Measurements from ENCODE around the gene ITSN1. TPM values are rescaled to one million over a fixed set of nuclear protein-coding genes. Genes with fewer than 3 reads are reported as not detected.

Gene ITSN1
- total RNA-seq, 2 experiments from 2014 or later: 5.7 to 7.3 TPM

GRCh38 chr21:33734291-33734690 is 92.0 kb downstream of the ITSN1 start:
- ATAC-seq (no peak), DNase-seq (no peak)
- Mint-ChIP-seq H3K36me3 (ENCODE audit: low read depth) (no peaks in the 10 kb centered on the region), H3K4me1 (no peaks in the 10 kb centered on the region), H3K9me3 (ENCODE audit: low read depth) (no peaks in the 10 kb centered on the region), H3K4me3 (no peak overlapping the region), H3K27me3 (no peaks in the 10 kb centered on the region), H3K27ac (no peak overlapping the region)
- ChIA-PET CTCF (interaction anchor here (0.5 to 1.0 kb wide), 4 partner anchors 10 to 114 kb away, joined by 3 to 7 read pairs (median 4); no protein-coding TSS in a partner anchor), POLR2A (interaction anchor here (0.6 kb wide), 1 partner anchor 49 kb away, joined by 3 read pairs; no protein-coding TSS in a partner anchor)
- intact Hi-C loops (cut with DNase I, micrococcal nuclease): no loop called here

DNA sequence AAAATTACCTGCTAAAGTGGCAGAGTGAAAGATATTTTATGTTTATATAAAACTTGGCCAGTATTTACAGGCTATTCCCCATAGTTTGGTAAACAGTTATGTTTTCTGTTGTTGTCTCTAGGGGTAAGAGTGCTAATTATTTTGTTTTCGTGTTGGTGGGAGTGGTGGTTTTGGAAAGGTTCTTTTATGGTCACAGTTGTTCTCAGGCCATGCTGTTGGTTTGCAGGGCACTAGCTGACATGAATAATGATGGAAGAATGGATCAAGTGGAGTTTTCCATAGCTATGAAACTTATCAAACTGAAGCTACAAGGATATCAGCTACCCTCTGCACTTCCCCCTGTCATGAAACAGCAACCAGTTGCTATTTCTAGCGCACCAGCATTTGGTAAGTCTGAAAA is 92.5 kb downstream of the ITSN1 start:
- no peaks in the 10 kb centered on the region for H3K27me3 Mint-ChIP-seq
- POLR2A ChIA-PET: no interaction called here
- H3K36me3 Mint-ChIP-seq (ENCODE audit: low read depth): no peaks in the 10 kb centered on the region
- H3K9me3 Mint-ChIP-seq (ENCODE audit: low read depth): no peaks in the 10 kb centered on the region
- ATAC-seq (no peak), DNase-seq (no peak)
- H3K4me1 Mint-ChIP-seq: no peaks in the 10 kb centered on the region
- H3K4me3 Mint-ChIP-seq: no peak overlapping the region
- H3K27ac Mint-ChIP-seq: no peak overlapping the region
- intact Hi-C loops (cut with DNase I, micrococcal nuclease): no loop called here
- CTCF ChIA-PET: interaction anchor here (0.5 to 1.0 kb wide), 3 partner anchors 17 to 114 kb away, joined by 3 to 7 read pairs (median 5); no protein-coding TSS in a partner anchor

- no peaks in the 10 kb centered on the region for H3K9me3 Mint-ChIP-seq (ENCODE audit: low read depth)
- no peaks in the 10 kb centered on the region for H3K4me1 Mint-ChIP-seq
- H3K27me3 Mint-ChIP-seq: no peaks in the 10 kb centered on the region
- ATAC-seq (no peak), DNase-seq (no peak)
- H3K36me3 Mint-ChIP-seq (ENCODE audit: low read depth): no peaks in the 10 kb centered on the region
- intact Hi-C loops (cut with DNase I, micrococcal nuclease): no loop called here
- ChIA-PET POLR2A (no interaction called here), CTCF (no interaction called here)
- no peak overlapping the region for H3K27ac Mint-ChIP-seq
- H3K4me3 Mint-ChIP-seq: no peak overlapping the region
Measured at GRCh38 chr21:33736569-33736968, 94.3 kb downstream of the ITSN1 start.

DNA sequence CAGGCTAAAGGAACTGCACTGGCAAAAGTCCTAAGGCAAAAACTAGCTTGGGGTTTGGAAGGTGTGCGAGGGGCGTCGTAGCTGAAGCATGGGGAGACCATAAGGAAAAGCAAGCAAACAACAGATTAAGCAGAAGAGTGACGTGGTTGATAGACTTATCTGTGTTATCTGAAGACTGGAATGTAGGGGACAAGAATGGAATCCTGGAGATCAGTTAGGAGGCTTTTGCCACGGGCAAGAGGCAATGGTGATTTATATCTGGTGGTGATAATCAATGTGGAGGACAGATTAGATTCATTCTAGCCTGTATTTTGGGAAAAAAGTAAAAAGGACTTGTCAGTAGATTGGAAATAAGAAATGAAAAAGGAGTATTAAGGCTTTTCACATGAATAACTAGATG is 97.4 kb downstream of the ITSN1 start:
- H3K36me3 Mint-ChIP-seq (ENCODE audit: low read depth): no peaks in the 10 kb centered on the region
- no peaks in the 10 kb centered on the region for H3K9me3 Mint-ChIP-seq (ENCODE audit: low read depth)
- no peaks in the 10 kb centered on the region for H3K27me3 Mint-ChIP-seq
- ChIA-PET CTCF (interaction anchor here (0.6 kb wide), 1 partner anchor 984 kb away, joined by 3 read pairs; no protein-coding TSS in a partner anchor), POLR2A (no interaction called here)
- no peaks in the 10 kb centered on the region for H3K4me1 Mint-ChIP-seq
- intact Hi-C loops (cut with DNase I, micrococcal nuclease): no loop called here
- DNase-seq (no peak), ATAC-seq (no peak)
- H3K27ac Mint-ChIP-seq: no peak overlapping the region
- H3K4me3 Mint-ChIP-seq: no peak overlapping the region

- ATAC-seq (no peak), DNase-seq (no peak)
- no peak overlapping the region for H3K27ac Mint-ChIP-seq
- no peaks in the 10 kb centered on the region for H3K36me3 Mint-ChIP-seq (ENCODE audit: low read depth)
- intact Hi-C loops (cut with DNase I, micrococcal nuclease): no loop called here
- H3K4me1 Mint-ChIP-seq: no peaks in the 10 kb centered on the region
- CTCF ChIA-PET: no interaction called here
- H3K4me3 Mint-ChIP-seq: no peak overlapping the region
- H3K27me3 Mint-ChIP-seq: no peaks in the 10 kb centered on the region
- peaks cover 8% of the 10 kb centered on the region for H3K9me3 Mint-ChIP-seq (ENCODE audit: low read depth)
- POLR2A ChIA-PET: no interaction called here
Measured at GRCh38 chr21:33747420-33747819, 105.1 kb downstream of the ITSN1 start.

GRCh38 chr21:33748903-33749302 is 106.6 kb downstream of the ITSN1 start:
- H3K27me3 Mint-ChIP-seq: no peaks in the 10 kb centered on the region
- no peaks in the 10 kb centered on the region for H3K4me1 Mint-ChIP-seq
- H3K27ac Mint-ChIP-seq: no peak overlapping the region
- H3K4me3 Mint-ChIP-seq: no peak overlapping the region
- H3K36me3 Mint-ChIP-seq (ENCODE audit: low read depth): no peaks in the 10 kb centered on the region
- ATAC-seq (no peak), DNase-seq (no peak)
- peaks cover 8% of the 10 kb centered on the region for H3K9me3 Mint-ChIP-seq (ENCODE audit: low read depth)
- intact Hi-C loops (cut with DNase I, micrococcal nuclease): no loop called here
- POLR2A ChIA-PET: no interaction called here
- CTCF ChIA-PET: interaction anchor here (0.7 kb wide), 1 partner anchor 91 kb away, joined by 5 read pairs; no protein-coding TSS in a partner anchor

DNA sequence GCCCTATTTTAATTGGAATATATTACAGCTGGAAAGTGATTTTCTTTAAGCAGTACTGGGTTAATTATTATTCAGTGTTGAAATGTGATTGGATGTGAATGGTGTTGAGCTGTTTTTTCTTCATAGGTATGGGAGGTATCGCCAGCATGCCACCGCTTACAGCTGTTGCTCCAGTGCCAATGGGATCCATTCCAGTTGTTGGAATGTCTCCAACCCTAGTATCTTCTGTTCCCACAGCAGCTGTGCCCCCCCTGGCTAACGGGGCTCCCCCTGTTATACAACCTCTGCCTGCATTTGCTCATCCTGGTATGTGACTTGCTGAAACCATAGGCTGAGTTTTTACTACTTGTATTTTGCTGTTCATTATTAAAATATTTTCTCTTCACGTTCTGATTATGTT is 107.7 kb downstream of the ITSN1 start:
- Mint-ChIP-seq H3K27me3 (no peaks in the 10 kb centered on the region), H3K27ac (no peak overlapping the region), H3K9me3 (ENCODE audit: low read depth) (peaks cover 8% of the 10 kb centered on the region), H3K4me1 (no peaks in the 10 kb centered on the region), H3K4me3 (no peak overlapping the region), H3K36me3 (ENCODE audit: low read depth) (no peaks in the 10 kb centered on the region)
- DNase-seq (no peak), ATAC-seq (no peak)
- intact Hi-C loops (cut with DNase I, micrococcal nuclease): no loop called here
- ChIA-PET CTCF (no interaction called here), POLR2A (interaction anchor here (0.5 kb wide), 1 partner anchor 541 kb away, joined by 3 read pairs; no protein-coding TSS in a partner anchor)

GRCh38 chr21:33751120-33751519 is 108.8 kb downstream of the ITSN1 start:
- Mint-ChIP-seq H3K4me1 (no peaks in the 10 kb centered on the region), H3K4me3 (no peak overlapping the region), H3K9me3 (ENCODE audit: low read depth) (peaks cover 8% of the 10 kb centered on the region), H3K27me3 (no peaks in the 10 kb centered on the region), H3K27ac (no peak overlapping the region), H3K36me3 (ENCODE audit: low read depth) (no peaks in the 10 kb centered on the region)
- DNase-seq: no peak
- intact Hi-C loops (cut with DNase I, micrococcal nuclease): no loop called here
- no peak for ATAC-seq
- ChIA-PET CTCF (interaction anchor here (1.2 to 1.3 kb wide), 2 partner anchors 17 to 24 kb away, joined by 4 to 5 read pairs; no protein-coding TSS in a partner anchor), POLR2A (no interaction called here)

DNA sequence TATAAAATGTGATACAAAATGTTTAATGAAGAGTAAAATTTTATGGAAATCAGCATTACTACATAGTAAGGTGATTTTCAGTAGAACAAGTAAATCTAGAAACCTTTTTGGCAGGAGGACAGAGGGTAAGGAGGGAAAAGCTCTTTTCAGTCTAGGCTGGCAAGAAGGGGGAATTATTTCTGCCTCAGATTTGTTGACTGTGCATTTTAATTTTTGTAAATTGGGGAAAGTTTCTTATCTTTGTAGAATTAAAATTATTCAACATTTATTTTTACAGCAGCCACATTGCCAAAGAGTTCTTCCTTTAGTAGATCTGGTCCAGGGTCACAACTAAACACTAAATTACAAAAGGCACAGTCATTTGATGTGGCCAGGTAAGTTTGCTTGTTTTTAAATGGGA is 109.2 kb downstream of the ITSN1 start:
- H3K4me1 Mint-ChIP-seq: no peaks in the 10 kb centered on the region
- no peak overlapping the region for H3K4me3 Mint-ChIP-seq
- ChIA-PET CTCF (interaction anchor here (1.2 to 1.3 kb wide), 2 partner anchors 17 to 24 kb away, joined by 4 to 5 read pairs; no protein-coding TSS in a partner anchor), POLR2A (no interaction called here)
- no peaks in the 10 kb centered on the region for H3K36me3 Mint-ChIP-seq (ENCODE audit: low read depth)
- no peak for DNase-seq
- H3K27me3 Mint-ChIP-seq: no peaks in the 10 kb centered on the region
- no peak for ATAC-seq
- no peak overlapping the region for H3K27ac Mint-ChIP-seq
- peaks cover 8% of the 10 kb centered on the region for H3K9me3 Mint-ChIP-seq (ENCODE audit: low read depth)
- intact Hi-C loops (cut with DNase I, micrococcal nuclease): no loop called here

- Mint-ChIP-seq H3K4me3 (no peak overlapping the region), H3K36me3 (ENCODE audit: low read depth) (no peaks in the 10 kb centered on the region), H3K4me1 (no peaks in the 10 kb centered on the region), H3K9me3 (ENCODE audit: low read depth) (peaks cover 5% of the 10 kb centered on the region), H3K27me3 (no peaks in the 10 kb centered on the region), H3K27ac (no peak overlapping the region)
- DNase-seq: no peak
- ChIA-PET POLR2A (no interaction called here), CTCF (interaction anchor here (1.3 kb wide), 1 partner anchor 18 kb away, joined by 5 read pairs; no protein-coding TSS in a partner anchor)
- no peak for ATAC-seq
- intact Hi-C loops (cut with DNase I, micrococcal nuclease): no loop called here
Measured at GRCh38 chr21:33752260-33752659, 110.0 kb downstream of the ITSN1 start.

- Mint-ChIP-seq H3K36me3 (ENCODE audit: low read depth) (no peaks in the 10 kb centered on the region), H3K27ac (no peak overlapping the region), H3K9me3 (ENCODE audit: low read depth) (no peaks in the 10 kb centered on the region), H3K4me3 (no peak overlapping the region), H3K27me3 (no peaks in the 10 kb centered on the region), H3K4me1 (no peaks in the 10 kb centered on the region)
- no peak for ATAC-seq
- POLR2A ChIA-PET: no interaction called here
- CTCF ChIA-PET: no interaction called here
- no peak for DNase-seq
- intact Hi-C loops (cut with DNase I, micrococcal nuclease): no loop called here
Measured at GRCh38 chr21:33753886-33754285, 111.6 kb downstream of the ITSN1 start.

DNA sequence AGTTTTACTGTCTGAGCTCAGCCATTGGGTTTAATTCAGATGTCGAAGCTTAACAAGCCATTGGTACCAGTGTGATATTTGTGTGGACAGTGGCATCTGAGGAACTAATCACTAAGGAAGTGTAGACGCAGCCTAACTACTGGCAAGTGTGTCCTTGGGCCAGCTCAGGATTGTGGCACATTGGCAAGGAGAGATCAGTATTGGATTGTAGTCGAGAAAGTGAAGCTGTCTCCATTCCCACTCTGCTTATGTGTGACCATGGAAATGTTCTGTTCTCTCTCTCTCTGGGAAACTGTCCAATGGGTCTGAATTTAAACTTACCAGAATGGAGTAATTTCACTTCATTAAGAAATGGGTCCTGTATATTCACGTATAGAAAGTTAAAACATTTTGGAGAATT is 112.2 kb downstream of the ITSN1 start:
- H3K36me3 Mint-ChIP-seq (ENCODE audit: low read depth): no peaks in the 10 kb centered on the region
- no peak overlapping the region for H3K27ac Mint-ChIP-seq
- H3K4me1 Mint-ChIP-seq: no peaks in the 10 kb centered on the region
- no peaks in the 10 kb centered on the region for H3K9me3 Mint-ChIP-seq (ENCODE audit: low read depth)
- DNase-seq (no peak), ATAC-seq (no peak)
- intact Hi-C loops (cut with DNase I, micrococcal nuclease): no loop called here
- no peak overlapping the region for H3K4me3 Mint-ChIP-seq
- CTCF ChIA-PET: no interaction called here
- no peaks in the 10 kb centered on the region for H3K27me3 Mint-ChIP-seq
- POLR2A ChIA-PET: no interaction called here

DNA sequence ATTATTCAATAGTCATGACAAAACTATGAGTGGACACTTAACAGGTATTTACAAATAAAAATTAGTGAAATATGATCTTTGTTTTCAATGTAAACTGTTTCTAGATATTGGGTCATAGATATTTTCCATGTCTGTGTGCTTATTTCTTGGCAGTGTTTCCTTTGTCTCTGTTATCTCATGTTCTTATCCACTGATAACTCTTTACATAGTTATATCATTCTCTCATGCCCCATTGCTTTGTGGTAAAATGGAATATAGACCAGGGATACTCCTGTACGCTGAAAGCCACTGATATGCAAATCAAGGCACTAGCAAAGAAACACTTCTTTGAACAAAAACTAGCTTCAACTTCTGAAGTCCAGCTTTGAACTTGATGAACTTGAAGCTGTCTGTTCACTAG is 113.1 kb downstream of the ITSN1 start:
- H3K4me1 Mint-ChIP-seq: no peaks in the 10 kb centered on the region
- ATAC-seq (no peak), DNase-seq (no peak)
- ChIA-PET POLR2A (no interaction called here), CTCF (no interaction called here)
- no peaks in the 10 kb centered on the region for H3K27me3 Mint-ChIP-seq
- H3K36me3 Mint-ChIP-seq (ENCODE audit: low read depth): no peaks in the 10 kb centered on the region
- H3K27ac Mint-ChIP-seq: no peak overlapping the region
- H3K4me3 Mint-ChIP-seq: no peak overlapping the region
- intact Hi-C loops (cut with DNase I, micrococcal nuclease): no loop called here
- H3K9me3 Mint-ChIP-seq (ENCODE audit: low read depth): no peaks in the 10 kb centered on the region
